Duodenal mucosa (tissue), 2 donors: Measurements from ENCODE around the gene GSDMA.
A peak's percentile ranks its signal among the peaks of the same experiment; 100 is the strongest.

Source experiments
- H3K27ac ChIP-seq: one replicate; pipeline ENCODE4 v1.7.0; 2013; ENCODE audit warnings: low read depth, low read length
- H3K27me3 ChIP-seq, 2 donors: one replicate each; pipeline ENCODE4 v1.7.0; 2013; ENCODE audit warnings: low read length in 2 of 2, control low read depth in 1 of 2; ENCODE audit not compliant: insufficient read depth in 2 of 2, control insufficient read depth in 1 of 2
- H3K36me3 ChIP-seq, 2 donors: one replicate each; pipeline ENCODE4 v1.7.0; 2013; ENCODE audit warnings: low read length in 2 of 2, control low read depth in 1 of 2; ENCODE audit not compliant: insufficient read depth in 2 of 2, control insufficient read depth in 1 of 2
- H3K4me1 ChIP-seq, 2 donors: one replicate each; pipeline ENCODE4 v1.7.0; 2013; ENCODE audit warnings: low read length in 2 of 2, control low read depth in 1 of 2; ENCODE audit not compliant: insufficient read depth in 2 of 2, control insufficient read depth in 1 of 2
- H3K4me3 ChIP-seq, 2 donors: one replicate each; pipeline ENCODE4 v1.7.0; 2013; ENCODE audit warnings: low read length in 2 of 2, low read depth in 1 of 2
- H3K9ac ChIP-seq, 2 donors: one replicate each; pipeline ENCODE4 v1.7.0; 2013; ENCODE audit warnings: low read length in 2 of 2, low read depth in 1 of 2
- H3K9me3 ChIP-seq, 2 donors: one replicate each; pipeline ENCODE4 v1.7.0; 2013; ENCODE audit warnings: low read length in 2 of 2, control low read depth in 1 of 2; ENCODE audit not compliant: control insufficient read depth in 1 of 2

Gene GSDMA

DNA sequence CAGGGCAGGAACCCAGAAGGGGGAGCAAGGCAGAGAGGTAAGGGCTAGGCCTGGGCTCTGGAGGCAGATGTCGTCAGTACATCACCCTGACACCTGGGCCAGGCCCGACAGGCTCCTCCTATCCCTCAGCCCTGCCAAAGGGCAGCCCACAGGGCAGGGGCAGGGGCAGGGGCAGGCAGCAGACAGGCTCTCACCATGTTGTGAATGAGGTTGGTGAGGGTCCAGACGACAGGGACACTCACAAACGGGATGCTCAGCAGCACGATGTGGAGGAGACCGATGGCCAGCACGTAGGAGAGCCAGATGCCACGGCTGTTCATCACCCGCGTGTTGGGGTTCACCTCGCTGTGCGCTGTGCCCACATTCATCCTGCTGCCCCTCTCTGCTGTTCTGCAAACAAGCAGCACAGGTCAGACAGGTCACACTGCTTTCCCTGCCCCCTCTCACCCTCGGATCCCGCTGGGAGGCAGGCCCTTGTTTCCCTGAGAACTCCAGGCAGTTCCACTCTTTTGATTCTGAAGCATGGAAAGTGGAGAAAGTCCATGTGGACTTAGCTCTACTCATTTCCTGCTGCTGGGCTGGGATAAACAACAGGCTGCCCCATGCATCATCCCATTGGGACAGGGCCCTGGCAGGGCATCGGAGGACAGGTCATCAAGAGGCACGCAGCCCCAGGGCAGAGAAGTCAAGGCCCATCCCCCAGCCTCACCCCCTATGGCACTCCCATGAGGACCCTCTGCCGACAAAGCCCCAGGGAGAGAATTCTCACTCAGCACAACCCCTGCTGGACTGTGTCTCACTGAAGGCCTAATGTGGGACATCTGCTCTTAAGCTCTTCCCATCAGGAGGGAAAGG, 38.7 kb upstream of the GSDMA start:
- H3K4me1 ChIP-seq: peaks cover 60 to 61% of the 10 kb centered on the region in 2 donors
- H3K9ac ChIP-seq: peak overlapping the region; percentile 10 to 95
- peaks cover 25 to 44% of the 10 kb centered on the region in 2 donors for H3K36me3 ChIP-seq
- H3K27me3 ChIP-seq: no peaks in the 10 kb centered on the region
- H3K4me3 ChIP-seq: peak overlapping the region in 1 of 2 donors; percentile 9
- H3K9me3 ChIP-seq: no peaks in the 10 kb centered on the region
- no peak overlapping the region for H3K27ac ChIP-seq

DNA sequence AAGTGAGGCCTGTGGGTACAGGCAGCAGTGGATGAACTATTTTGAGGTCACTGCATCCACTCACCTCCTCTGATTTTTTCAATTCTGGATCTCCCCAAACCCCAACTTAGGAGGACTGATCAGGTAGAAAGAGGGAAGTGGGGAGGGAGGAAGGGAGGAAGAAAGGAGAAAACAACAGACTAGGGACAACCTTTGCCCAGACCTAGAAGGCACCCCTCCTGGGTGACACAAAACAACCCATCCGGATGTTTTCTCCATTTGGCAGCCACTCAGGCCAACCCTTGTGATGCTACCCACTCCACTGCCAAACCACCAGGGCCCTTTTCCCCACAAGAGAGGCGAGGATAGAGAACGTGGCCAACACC, 38.1 kb upstream of the GSDMA start:
- H3K4me3 ChIP-seq: no peak overlapping the region
- peaks cover 25 to 41% of the 10 kb centered on the region in 2 donors for H3K36me3 ChIP-seq
- no peaks in the 10 kb centered on the region for H3K9me3 ChIP-seq
- H3K9ac ChIP-seq: peak overlapping the region; percentile 10 to 95
- peaks cover 61 to 62% of the 10 kb centered on the region in 2 donors for H3K4me1 ChIP-seq
- no peak overlapping the region for H3K27ac ChIP-seq
- H3K27me3 ChIP-seq: no peaks in the 10 kb centered on the region

DNA sequence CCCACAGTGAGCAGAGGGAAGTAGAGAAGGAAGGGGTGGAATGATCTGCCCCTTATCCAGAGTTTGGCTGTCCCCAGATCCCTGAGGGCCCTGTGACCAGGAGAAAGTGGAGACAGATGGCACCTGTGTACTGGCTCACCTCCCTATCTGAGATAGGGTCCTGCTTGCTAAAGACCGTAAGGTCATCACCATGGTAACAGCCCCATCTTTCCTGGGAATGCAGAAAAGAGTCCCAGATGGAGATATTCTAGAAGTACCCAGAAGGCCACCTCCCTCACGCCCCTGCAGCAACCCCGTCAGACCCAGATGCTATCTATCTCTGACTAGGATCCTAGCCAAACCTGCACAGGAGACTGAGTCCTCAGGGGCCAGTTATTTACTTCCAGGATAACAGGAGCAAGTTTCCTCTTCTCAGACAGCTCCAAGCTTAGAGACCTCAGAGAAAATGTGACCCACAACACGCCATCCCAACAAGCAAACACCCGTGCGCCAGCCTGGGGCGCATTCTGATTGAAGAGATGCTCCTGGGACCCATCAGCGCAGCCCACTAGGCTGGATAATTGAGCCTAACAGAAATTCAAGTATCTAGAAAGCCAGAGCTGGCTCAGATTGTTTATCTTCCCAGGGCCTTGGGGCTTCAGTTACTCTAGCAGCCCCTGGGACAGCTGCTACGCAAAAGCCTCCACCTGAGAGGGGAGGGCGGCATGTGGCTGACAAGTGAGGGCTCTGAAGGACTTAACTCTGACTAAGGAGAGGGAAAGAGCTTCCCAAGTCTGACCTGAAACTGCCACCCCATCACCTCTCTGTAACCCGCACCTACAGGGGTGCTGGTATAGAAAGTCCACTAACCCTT, 37.3 kb upstream of the GSDMA start:
- H3K36me3 ChIP-seq: peaks cover 25 to 35% of the 10 kb centered on the region in 2 donors
- no peaks in the 10 kb centered on the region for H3K27me3 ChIP-seq
- H3K9me3 ChIP-seq: no peaks in the 10 kb centered on the region
- peaks cover 54 to 55% of the 10 kb centered on the region in 2 donors for H3K4me1 ChIP-seq
- no peak overlapping the region for H3K27ac ChIP-seq
- H3K4me3 ChIP-seq: peak overlapping the region; percentile 77 to 84
- H3K9ac ChIP-seq: peak overlapping the region; percentile 82 to 95

DNA sequence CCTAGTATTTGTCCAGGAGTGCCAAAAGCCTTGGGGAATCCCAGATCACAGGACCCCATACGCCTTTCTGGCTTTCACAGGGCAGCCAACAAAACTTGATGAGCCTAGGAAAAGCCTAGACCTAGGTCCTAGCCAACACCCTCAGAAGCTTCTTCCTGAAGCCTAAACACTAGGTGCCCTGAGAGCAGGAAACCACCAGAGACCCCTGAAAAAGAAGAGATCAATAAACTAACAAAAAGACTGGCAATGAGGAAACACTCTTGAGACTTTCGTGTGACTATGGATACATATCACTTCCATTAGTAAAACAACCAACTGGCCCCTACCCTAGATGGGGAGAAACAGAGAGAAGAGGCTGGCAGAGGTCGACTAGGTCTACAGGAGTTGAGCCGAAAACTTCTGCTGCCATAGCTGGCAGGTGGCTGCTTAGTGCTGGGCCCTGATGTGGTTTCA, 36.6 kb upstream of the GSDMA start:
- Histone ChIP-seq H3K4me3 (peak overlapping the region; percentile 77 to 84), H3K9me3 (no peaks in the 10 kb centered on the region), H3K27ac (no peak overlapping the region), H3K9ac (peak overlapping the region; percentile 82 to 95), H3K27me3 (no peaks in the 10 kb centered on the region), H3K36me3 (peaks cover 25 to 31% of the 10 kb centered on the region in 2 donors), H3K4me1 (peaks cover 50 to 52% of the 10 kb centered on the region in 2 donors)

DNA sequence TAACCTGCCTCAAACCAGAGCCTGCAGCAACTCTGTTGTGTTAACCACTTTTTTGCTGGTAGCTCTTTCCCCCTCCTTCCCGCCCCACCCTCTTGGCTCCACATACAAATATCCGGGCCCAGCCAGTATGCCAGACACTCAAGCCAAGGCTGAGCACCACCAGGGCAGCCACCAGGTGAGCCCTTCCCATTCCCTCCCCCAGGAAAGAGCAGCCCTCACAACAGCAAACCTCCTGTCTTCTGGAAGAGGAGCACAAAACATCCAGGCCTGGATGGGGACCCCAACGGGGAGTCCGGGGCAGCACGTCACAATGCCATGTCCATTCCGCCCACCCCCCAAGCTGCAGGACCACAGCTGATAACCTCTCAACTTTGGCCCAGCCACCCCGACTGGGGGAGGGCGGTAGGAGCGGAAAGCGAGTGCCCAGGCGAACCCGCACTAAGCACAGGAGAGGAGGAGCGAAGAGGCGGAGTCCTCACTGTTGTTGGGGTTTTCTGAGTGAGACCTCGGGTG, 36.2 kb upstream of the GSDMA start:
- H3K27me3 ChIP-seq: no peaks in the 10 kb centered on the region
- H3K9me3 ChIP-seq: no peaks in the 10 kb centered on the region
- H3K9ac ChIP-seq: peak overlapping the region; percentile 82 to 95
- peaks cover 25 to 26% of the 10 kb centered on the region in 2 donors for H3K36me3 ChIP-seq
- peak overlapping the region; percentile 87 for H3K27ac ChIP-seq
- peak overlapping the region; percentile 77 to 84 for H3K4me3 ChIP-seq
- H3K4me1 ChIP-seq: peaks cover 47% of the 10 kb centered on the region in 2 donors

DNA sequence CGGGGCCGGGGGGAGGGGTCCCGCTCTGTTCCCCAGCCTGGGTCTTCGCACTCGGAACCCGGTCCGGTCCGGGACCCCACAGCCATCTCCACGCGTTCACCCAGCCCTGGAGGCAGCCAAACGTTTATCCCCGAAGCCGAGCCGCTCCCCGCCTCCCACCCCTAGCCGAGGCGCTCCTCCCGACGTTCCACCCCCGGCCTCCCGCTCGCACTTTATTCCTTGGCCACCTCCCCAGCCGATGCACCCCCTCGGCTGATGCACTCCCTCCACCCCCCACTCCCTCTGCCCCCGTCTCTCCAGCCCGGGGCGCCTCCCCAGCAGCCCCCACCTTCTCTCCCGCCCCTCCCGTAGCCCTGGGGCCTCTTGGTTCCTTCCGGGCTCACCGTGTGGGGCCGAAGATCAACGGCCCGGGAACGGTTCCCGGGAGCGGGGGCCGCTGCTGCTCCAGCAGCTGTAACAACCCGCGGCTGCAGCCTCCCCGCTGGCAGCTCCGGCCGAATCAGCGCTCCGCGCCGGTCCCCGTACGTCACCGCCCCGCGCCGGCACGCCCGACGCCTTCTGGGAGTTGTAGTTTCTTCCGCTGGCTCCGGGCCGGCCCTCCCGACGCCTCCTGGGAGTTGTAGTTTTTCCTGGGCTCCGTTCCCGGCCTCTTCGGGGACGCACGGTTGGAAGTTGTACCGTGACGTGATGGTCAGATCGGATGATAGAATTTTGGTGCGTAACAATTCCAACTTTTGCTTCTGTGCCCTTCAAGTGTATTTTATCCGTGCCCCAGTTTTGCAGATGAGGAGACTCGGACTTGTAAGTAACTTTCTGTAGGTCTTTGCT, 35.5 kb upstream of the GSDMA start, which contains the start of the genes LRRC3C and ORMDL3:
Gene LRRC3C, plus strand, starts transcription at position 632 of the 828 bp plus-strand sequence. CDS start 13,792 bp downstream, outside the sequence.
Gene ORMDL3, minus strand, starts transcription at position 501 of the 828 bp plus-strand sequence. CDS start 3,398 bp downstream, outside the sequence.
- H3K9me3 ChIP-seq: no peaks in the 10 kb centered on the region
- no peaks in the 10 kb centered on the region for H3K27me3 ChIP-seq
- H3K4me3 ChIP-seq: peak within 1 kb of the TSS; percentile 77 to 84
- peak within 1 kb of the TSS; percentile 87 for H3K27ac ChIP-seq
- peaks cover 44% of the 10 kb centered on the region in 2 donors for H3K4me1 ChIP-seq
- H3K9ac ChIP-seq: peak within 1 kb of the TSS; percentile 82 to 95
- peaks cover 19% of the 10 kb centered on the region in 2 donors for H3K36me3 ChIP-seq

DNA sequence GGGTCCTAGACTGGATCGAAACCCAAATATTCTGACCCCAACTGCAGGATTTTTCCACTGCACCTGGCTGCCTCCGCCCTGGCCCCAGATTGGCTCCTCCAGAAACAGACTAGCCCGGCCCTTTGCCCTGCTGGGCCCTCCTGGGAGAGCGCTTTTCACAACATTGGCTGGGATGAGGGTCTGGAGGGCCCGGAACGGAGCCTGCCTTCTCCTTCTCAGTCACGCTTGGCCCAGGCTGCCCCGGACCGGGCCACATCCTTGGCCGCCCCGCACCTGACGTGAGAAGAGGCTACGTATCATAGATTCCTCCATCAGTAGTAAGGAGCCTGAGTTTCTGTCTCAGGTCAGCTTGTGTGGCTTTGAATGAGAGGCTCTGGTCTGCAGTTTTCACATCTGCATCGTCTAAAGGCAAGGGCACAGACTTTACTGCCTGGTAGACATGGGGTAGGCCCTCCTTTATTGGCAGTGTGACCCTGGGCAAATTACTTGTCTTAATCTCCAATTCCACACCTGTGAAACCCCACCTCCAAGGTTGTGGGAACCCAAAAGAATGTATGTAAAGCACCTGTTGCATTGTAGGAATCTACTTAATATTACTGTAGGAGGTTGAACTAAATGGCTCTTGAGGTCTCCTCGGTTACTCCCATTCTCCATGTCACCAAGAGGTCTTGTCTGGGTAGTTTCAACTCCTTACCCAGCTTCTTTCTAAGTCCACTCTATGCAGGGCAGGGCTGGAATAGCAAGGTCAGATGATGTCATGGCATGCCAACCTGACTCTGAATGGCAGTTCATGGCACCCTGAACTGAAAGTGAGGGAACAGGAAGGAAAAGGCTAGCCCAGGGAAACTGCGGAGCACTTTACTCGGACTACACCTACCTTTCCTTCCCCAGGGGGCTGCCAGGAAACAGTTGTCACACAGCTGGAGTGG, 34.6 kb upstream of the GSDMA start:
- H3K4me1 ChIP-seq: peaks cover 44% of the 10 kb centered on the region in 2 donors
- H3K4me3 ChIP-seq: peak overlapping the region; percentile 77 to 84
- peaks cover 11% of the 10 kb centered on the region in 2 donors for H3K36me3 ChIP-seq
- no peaks in the 10 kb centered on the region for H3K27me3 ChIP-seq
- no peaks in the 10 kb centered on the region for H3K9me3 ChIP-seq
- peak overlapping the region; percentile 86 for H3K27ac ChIP-seq
- peak overlapping the region; percentile 81 to 95 for H3K9ac ChIP-seq

DNA sequence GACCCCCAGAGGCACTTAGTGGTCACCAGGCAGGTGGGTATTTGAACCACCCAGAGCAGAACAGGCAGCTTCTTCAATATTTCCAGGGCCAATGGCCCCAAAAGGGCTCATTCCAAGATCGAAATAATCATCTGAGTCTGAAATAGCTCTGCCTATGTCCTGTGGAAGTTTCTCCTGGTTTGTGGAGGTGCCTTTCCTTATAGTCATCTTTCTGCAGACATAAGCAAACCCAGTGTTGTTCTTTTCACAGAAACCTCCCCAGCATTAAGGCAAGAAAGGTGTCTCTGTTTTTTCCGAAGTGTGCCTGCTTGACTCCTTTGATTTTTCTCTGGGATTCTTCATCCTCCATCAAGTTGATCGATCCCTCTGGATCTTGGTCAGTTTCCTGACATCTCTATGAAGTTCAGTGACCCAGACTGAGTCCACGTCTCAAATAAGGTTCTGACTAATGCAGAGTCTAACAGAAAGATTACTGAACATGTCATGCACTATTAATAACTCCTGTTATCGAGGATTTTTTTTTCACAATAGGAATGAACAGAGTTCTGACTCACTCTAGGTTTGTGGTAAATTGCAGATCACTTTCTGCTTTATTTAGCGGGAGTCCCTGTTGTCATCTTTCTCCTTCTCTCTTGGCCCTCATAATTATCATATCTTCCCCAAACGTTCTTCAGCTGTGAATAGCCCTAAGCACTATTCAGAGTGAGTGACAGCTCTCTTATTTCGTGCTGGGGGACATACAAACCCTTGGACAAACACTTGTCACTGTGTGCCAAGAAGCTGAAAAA, 33.8 kb upstream of the GSDMA start:
- H3K9me3 ChIP-seq: no peaks in the 10 kb centered on the region
- peak overlapping the region; percentile 81 to 95 for H3K9ac ChIP-seq
- no peaks in the 10 kb centered on the region for H3K27me3 ChIP-seq
- peaks cover 39 to 40% of the 10 kb centered on the region in 2 donors for H3K4me1 ChIP-seq
- peak overlapping the region; percentile 86 for H3K27ac ChIP-seq
- H3K36me3 ChIP-seq: peaks cover 2% of the 10 kb centered on the region in 2 donors
- peak overlapping the region; percentile 77 to 84 for H3K4me3 ChIP-seq
